OCI-M1 (cell line): Measurements from ENCODE around the gene GPR78.

Experiments used
- DNase-seq: peaks from one replicate; lab custom pipeline; 2025; lab: John Stamatoyannopoulos, UW

GPR78 gene, protein sequence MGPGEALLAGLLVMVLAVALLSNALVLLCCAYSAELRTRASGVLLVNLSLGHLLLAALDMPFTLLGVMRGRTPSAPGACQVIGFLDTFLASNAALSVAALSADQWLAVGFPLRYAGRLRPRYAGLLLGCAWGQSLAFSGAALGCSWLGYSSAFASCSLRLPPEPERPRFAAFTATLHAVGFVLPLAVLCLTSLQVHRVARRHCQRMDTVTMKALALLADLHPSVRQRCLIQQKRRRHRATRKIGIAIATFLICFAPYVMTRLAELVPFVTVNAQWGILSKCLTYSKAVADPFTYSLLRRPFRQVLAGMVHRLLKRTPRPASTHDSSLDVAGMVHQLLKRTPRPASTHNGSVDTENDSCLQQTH

GRCh38 chr4:8580321-8581093 lies at the start of gene GPR78:
Gene GPR78, plus strand, starts transcription at chr4:8580392. Its CDS starts 591 bp downstream, at chr4:8580983.
- DNase-seq: no peak

DNA sequence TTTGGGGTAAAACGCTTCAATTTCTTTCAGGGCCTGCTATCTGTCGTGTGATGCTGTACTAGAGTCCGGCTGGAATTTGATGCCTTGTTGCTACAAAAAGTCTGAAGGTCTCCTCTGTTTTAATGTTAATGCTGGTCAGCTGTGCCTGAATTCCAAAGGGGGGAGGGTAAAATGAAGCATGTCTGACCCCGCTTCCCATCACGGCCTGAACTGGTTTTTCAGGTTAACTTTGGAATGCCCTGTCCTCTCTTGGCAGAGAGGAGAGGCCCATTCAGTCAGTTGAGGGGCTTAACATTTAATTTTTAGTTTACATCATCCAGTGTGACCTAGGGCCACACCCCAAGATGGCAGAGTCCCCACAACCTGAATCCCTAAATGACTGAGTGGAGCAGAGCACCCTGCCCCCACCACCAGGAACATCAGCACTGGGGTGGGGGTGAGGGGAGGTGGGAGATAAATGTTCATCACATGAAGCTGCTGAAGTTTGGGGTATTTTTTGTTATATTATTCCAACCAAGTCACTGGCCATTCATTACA lies 47.9 kb upstream of the GPR78 start:
- DNase-seq: no peak

- DNase-seq: no peak
Measured at GRCh38 chr4:8533274-8533865, 46.8 kb upstream of the GPR78 start.

- peak; percentile 70 for DNase-seq
Measured at GRCh38 chr4:8534129-8534528, 46.1 kb upstream of the GPR78 start.

GRCh38 chr4:8534611-8535010 lies 45.6 kb upstream of the GPR78 start:
- no peak for DNase-seq

- DNase-seq: no peak
Measured at GRCh38 chr4:8536467-8536866, 43.7 kb upstream of the GPR78 start.

GRCh38 chr4:8537041-8537461 lies 43.1 kb upstream of the GPR78 start:
- peak; percentile 85 for DNase-seq

- DNase-seq: no peak
Measured at GRCh38 chr4:8538076-8538702, 42.0 kb upstream of the GPR78 start.

GRCh38 chr4:8538703-8539567 lies 41.3 kb upstream of the GPR78 start:
- no peak for DNase-seq

DNA sequence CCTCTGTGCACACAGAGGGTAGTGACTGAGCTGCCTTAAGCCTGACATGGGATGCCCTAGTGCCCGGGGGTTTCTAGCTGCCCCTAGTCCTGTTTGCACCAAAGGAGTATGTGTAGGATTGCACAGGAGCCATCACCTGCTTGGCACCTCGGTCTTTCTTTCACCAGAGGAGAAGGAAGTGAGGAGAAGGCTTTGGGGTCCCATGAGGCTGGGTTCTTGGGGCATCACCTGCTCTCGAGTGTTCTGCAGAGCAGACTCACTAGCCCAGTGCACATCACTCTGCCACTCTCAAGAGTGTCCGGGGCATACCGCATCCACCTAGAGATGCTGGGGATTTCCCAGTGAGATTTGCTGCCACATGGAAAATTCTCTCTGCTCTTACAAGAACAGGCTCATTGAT lies 40.5 kb upstream of the GPR78 start:
- no peak for DNase-seq

DNA sequence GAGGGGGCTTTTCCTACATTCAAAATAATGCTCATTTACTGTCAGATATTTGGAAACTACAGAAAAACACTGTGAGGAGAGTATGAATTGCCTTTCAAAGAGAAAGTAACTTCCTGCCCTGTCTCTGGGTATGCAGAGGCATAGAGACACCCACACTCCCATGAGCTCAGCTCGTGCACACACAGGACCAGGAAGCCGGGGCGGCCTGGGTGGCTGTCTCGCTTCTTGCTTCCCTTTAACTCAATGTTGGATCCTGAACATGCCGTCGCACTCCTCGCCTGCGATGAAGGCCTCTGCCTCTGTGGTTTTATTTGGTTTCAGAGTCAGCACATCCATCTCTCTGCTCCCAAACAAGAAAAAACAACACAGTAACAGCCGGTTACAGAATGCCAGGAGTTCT lies 40.1 kb upstream of the GPR78 start:
- no peak for DNase-seq

- no peak for DNase-seq
Measured at GRCh38 chr4:8540586-8540985, 39.6 kb upstream of the GPR78 start.

DNA sequence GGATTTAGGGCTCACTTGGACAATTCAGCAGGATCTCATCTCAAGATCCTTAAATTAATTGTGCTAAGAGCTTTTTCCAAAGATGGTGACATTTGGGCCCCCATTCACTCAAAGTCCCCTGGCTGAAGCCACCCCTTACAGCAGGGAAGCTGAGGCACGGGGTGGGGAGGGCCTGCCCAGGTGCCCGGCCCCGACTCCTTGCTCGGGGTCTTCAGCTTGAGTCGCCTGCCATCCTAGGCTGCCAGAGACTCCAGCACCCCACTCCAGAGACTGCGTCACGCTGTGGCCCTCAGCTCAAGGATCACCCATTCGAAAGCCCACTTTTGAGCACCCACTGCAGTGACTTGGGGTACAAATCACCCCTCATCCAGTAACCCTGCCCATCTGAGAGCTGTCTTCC lies 39.2 kb upstream of the GPR78 start:
- no peak for DNase-seq

DNA sequence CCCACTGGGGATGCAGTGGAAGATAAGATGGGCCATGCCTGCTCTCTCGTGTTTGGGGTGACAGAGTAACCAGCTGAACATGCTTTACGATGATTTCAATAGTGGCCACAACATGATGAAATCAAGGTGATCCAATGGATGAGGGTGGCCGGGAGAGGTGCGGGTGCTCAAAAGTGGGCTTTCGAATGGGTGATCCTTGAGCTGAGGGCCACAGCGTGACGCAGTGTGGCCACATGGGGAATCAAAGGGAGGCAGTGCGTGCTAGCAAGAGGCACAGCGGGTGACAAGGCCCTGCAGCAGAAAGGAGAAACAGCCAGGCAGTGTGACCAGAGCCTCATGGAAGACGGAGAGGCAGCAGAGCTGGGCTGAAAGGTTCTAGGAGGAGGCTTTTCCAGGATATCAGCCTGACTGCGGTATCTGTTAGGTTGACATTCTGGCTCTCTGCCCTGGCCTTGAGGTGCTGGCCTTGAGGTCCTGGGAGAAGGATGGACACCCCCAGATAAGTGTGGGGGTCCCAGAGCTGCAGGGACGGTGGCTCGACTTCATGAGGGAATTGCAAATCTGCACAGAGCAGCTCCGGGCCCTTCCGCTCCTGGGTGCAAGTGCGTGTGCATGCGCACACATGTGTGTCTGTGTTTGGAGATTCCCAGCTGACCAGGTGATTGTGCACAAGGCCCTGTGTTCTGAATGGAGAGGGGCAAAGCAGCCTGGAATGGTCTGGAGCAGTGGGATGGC lies 38.0 kb upstream of the GPR78 start:
- DNase-seq: no peak

- no peak for DNase-seq
Measured at GRCh38 chr4:8542776-8543525, 37.2 kb upstream of the GPR78 start.

GRCh38 chr4:8543623-8544022 lies 36.6 kb upstream of the GPR78 start:
- no peak for DNase-seq

DNA sequence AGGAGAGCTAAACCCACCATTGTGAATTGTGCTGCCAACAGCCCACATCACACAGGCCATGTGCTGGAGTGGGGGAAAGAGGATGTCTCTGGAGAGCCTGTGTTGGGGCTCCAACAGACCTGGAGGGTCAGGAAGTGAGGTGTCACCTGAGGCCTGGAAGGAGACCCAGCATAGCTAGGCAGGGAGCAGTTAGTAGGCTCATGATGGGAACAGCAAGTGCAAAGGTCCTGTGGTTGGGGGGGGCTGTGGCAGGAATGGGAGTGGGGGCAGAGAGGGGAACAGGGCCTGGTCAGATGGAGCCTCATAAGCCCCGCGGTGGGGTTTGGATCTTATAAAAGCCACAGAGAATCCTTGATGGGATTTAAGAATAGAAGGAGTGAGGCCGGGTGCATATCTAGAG lies 35.9 kb upstream of the GPR78 start:
- DNase-seq: no peak

- DNase-seq: no peak
Measured at GRCh38 chr4:8544741-8545438, 35.3 kb upstream of the GPR78 start.

DNA sequence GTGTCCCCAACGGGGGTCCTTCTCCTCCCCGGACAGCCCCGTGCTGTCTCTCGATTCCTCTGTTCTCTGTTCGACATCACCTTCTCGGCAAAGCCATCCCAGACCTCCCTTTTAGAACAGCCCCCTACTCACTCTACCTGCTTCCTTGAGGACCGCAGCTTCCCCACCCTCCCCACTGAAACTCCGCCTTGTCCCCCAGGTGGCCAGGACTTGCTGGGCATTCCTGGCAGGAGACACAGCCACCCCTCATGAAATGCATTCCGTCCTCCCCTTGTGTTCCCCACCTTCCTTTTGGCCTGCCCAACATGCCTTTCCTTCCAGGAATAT lies 34.8 kb upstream of the GPR78 start:
- DNase-seq: no peak

GRCh38 chr4:8546766-8547107 lies 33.5 kb upstream of the GPR78 start:
- DNase-seq: no peak
